ENCODE measurements around the gene ZNHIT1. TPM values are rescaled to one million over a fixed set of nuclear protein-coding genes. Genes with fewer than 3 reads are reported as not detected.

The ZNHIT1 gene
- total RNA-seq = 100 to 1,000 TPM in 1 of 4 donors, 10 to 100 TPM in 3; 54.0 to 115 (median 92.2) TPM

DNA sequence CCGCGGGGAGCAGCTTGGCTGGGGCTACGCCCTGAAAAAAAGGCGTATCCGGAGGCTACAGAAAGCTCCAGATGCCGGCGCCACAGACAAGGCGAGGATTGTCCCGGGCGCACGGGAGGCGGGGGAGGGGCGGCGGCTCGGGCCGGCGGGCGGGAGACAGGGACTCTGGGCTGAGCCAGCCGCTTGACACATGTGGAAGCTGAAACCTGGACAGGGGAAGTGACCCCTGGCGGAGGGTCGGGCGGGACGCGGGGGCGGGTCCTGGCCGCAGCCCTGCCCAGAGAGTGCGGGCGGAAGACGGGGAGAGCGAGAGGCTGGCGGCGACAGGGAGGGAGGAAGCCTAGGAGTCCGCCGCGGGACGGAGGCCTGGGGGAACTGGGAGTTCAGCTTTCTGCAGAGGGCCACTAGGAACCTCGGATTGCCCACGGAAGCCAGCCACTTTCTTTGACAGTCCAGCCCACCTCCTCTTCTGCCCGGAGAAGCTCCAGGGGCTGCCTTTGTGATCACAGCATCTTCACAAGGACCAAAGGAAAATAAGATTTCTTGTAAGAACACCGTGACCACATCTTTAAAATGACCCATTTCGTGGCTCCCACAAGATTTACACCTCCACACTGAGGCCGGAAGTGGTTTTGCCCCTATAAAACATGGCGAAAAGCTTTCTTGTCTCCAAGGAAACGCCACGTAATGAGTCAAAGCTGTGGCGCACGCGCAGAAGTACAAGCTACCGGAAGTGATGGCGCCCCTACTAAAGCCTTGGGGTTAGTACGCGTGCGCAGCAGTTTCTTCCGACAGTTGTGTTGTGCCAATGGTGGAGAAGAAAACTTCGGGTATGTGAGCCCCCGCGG lies at the start of gene ZNHIT1, which contains the start of gene PLOD3:
ZNHIT1 (plus strand) TSS at position 778 of the 848 bp plus-strand sequence; CDS start at position 809, 31 bp downstream.
PLOD3 (minus strand) TSS at position 194 of the 848 bp plus-strand sequence. CDS start 307 bp downstream, outside the sequence.
- TF ChIP-seq, protein P1, sequence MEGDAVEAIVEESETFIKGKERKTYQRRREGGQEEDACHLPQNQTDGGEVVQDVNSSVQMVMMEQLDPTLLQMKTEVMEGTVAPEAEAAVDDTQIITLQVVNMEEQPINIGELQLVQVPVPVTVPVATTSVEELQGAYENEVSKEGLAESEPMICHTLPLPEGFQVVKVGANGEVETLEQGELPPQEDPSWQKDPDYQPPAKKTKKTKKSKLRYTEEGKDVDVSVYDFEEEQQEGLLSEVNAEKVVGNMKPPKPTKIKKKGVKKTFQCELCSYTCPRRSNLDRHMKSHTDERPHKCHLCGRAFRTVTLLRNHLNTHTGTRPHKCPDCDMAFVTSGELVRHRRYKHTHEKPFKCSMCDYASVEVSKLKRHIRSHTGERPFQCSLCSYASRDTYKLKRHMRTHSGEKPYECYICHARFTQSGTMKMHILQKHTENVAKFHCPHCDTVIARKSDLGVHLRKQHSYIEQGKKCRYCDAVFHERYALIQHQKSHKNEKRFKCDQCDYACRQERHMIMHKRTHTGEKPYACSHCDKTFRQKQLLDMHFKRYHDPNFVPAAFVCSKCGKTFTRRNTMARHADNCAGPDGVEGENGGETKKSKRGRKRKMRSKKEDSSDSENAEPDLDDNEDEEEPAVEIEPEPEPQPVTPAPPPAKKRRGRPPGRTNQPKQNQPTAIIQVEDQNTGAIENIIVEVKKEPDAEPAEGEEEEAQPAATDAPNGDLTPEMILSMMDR (IDR thresholded peaks at IDR 0.05; ENCODE audit: low read depth) = no peak

DNA sequence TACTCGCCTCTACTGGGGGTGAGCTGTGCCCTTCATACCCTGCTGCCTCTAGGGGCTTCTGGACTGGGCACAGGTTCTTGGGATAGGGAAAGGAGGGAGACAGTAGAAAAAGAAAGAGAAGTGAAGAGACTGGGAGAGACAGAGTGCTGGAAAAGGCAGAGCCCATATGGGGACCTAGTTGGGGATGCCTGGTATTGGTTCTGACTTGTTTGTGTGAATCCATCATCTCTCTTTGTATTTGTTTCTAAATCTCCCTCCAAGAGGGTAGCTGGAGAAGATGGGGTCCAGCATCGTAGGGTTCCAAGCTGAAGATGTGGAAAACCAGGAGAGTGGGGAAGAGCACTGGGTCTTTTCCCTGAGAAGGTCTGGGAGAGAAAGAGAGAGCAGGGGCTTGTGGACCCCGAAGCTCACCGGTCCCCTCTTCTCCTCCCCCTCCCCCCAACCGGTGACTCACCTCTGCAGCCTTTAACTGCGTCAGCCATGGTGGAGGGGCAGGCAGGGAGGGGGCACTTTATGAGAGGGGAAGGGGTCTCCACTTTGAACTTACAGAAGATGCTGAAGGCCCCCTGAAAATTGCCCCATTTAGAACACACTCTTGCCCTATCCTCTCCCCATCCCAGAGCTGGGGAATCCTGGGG lies 49.4 kb upstream of the ZNHIT1 start:
- TF ChIP-seq, protein P1 (IDR thresholded peaks at IDR 0.05; ENCODE audit: low read depth) = no peak

DNA sequence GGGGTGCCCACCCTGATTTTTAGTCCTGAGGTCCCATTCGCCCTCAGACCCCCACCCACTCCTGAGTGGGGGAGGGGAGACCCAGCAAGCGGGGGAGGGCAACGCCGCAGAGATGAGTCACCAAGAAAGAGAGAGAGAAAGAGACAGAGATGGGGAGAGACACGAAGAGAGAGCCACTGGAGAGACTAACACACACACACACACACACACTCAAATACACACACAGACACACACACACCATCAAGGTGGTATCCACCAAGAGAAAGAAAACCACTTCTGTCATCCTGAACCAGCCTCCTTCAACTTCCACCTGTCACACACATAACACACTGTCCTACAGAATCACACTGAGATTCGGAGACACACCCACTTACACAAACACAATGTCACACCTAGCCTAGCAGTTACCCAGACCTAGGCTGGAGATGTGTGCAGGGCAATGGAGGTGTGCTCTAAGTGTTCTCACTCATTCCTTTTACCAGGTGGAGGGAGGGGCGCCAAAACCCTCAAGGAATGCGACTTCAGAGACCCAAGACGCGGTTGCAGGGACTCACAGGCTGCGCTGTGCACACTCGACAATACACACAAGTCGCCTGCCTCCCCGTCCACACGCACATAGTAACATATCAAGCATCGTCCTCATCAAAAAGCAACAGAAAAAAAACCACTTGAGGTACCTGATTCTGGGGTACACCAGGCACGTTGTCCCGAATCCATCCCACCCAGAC lies 48.7 kb upstream of the ZNHIT1 start:
- TF ChIP-seq, protein P1 (IDR thresholded peaks at IDR 0.05; ENCODE audit: low read depth) = no peak

DNA sequence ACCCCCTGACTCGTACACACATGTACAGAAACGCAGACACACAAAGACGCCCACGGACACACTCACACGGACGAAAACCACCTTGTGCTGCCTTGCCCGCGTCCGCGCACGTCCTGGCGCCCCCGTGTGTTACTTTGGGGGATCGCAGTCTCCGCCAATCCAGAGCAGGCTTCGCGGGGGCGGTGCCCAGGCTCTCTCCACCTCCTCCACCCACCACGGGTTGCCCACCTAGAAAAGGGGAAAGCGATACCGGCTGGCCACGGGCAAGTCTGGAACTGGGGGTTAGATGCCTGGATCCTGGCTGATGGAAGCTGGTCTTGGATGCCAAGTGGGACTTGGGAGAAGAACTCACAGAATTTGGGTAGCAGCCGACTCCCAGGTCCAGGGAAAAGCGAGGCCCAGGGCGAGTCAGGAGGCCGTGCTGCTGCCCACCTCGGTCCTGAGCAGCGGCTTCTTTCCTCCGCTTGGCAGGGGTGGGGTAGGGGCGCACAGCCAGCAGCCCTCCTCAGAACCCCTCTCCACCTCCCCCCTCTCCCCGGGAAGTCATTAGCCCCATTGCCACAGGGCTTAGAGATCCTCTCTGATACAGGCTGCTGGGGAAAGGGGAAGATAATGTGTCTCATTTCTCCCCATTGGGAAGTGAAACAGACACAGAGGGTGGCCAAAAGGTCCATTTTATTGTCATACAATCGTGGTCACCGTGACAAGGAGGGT lies 48.0 kb upstream of the ZNHIT1 start:
- TF ChIP-seq, protein P1 (IDR thresholded peaks at IDR 0.05; ENCODE audit: low read depth) = no peak

DNA sequence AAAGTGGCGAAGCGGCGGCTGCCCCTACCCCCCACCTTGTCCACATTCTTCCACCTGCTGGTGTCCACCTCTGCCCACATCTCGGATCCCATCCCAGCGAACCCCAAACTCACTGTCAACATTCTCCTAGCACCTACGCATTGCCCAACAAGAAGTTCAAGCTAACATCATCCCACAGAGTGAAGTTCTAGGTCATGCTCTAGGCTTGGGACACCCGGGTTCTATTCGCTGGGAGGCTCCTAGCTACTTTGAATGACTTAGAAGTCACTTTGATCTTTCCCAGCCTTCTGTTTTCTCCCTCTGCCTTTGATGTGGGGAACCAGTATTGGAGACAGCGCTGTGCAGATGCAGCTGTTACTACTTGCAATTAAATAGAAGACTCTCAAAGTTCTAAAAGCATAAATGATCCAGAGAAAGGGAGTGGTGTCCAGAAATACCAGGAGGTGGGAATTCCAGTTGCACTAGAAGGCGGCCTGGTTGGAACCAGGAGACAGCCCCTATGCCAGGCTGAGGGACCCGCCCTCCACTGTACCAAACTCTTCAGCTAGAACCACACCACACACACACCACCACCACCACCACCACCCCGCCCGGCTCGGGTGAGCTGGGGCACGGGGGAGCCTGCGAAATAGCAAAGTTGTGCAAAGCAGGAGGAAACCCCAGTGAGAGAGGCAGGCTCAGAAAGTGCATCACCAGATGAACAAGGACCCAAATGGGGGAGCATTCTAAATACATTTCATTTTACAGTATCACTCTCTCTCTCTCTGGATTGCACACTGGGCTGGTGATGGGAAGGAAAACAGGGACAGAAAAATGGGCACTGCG lies 47.1 kb upstream of the ZNHIT1 start:
- TF ChIP-seq, protein P1 (IDR thresholded peaks at IDR 0.05; ENCODE audit: low read depth) = no peak

DNA sequence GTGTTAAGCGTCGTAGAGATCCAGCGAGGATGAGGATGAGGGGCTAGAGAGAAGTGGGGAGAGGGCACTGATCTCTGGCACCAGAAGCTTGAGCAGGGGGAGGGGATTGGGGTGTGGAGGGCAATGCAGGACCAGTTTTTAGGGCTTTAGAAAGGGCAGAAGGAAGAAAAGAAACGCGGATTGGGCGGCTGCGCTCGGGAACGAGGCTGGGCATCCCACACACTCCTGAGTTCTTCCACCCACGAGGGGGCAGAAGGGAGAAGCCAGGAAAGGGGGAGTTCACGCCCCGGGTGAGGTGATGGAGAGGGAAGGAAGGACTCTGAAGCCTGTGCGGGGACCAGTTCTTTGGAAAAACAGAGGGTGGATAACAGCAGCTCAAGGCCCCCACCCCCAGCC lies 46.5 kb upstream of the ZNHIT1 start:
- TF ChIP-seq, protein P1 (IDR thresholded peaks at IDR 0.05; ENCODE audit: low read depth) = no peak

Measured in subcutaneous adipose tissue (tissue), 4 donors.